CD14-positive monocyte (primary cell): ENCODE measurements around the gene UBE2D1. TPM values are rescaled to one million over a fixed set of nuclear protein-coding genes. Genes with fewer than 3 reads are reported as not detected.
A peak's percentile ranks its signal among the peaks of the same experiment; 100 is the strongest.

Experiments
- DNase-seq, 3 donors: peaks; one replicate each; pipeline ENCODE4 v3.0.0-alpha.2; 2011 to 2022
- H2AFZ ChIP-seq: 2 replicates; pipeline ENCODE4 v1.6.0; 2012; ENCODE audit warnings: mild to moderate bottlenecking, low read depth, low read length, inconsistent platforms; ENCODE audit not compliant: insufficient read depth, poor library complexity, severe bottlenecking
- H3K27ac ChIP-seq, 2 donors: 1 replicate in 1 of 2; 2 replicates in 1 of 2; pipeline ENCODE4 v1.5.1; 2012 to 2013; ENCODE audit warnings: low read length in 2 of 2, control low read depth in 1 of 2, inconsistent platforms in 1 of 2, low read depth in 1 of 2, mild to moderate bottlenecking in 1 of 2
- H3K27me3 ChIP-seq, 2 donors: one replicate each; pipeline versions ENCODE4 v1.6.0 to v1.6.1; 2011 to 2013; ENCODE audit warnings: low read length in 2 of 2; ENCODE audit not compliant: control insufficient read depth in 2 of 2, insufficient read depth in 2 of 2
- H3K36me3 ChIP-seq, 2 donors: replicated peaks in 1 of 2; 1 replicate in 1 of 2; 2 replicates in 1 of 2; pipeline versions ENCODE4 v1.5.1 to v1.6.1; 2012 to 2013; ENCODE audit warnings: low read length in 2 of 2, control low read depth in 1 of 2, inconsistent platforms in 1 of 2, mild to moderate bottlenecking in 1 of 2; ENCODE audit not compliant: insufficient read depth in 2 of 2, control insufficient read depth in 1 of 2
- H3K4me1 ChIP-seq, 2 donors: 1 replicate in 1 of 2; 2 replicates in 1 of 2; pipeline versions ENCODE4 v1.5.1 to v1.6.1; 2012 to 2013; ENCODE audit warnings: low read length in 2 of 2, control low read depth in 1 of 2, inconsistent platforms in 1 of 2, mild to moderate bottlenecking in 1 of 2, moderate library complexity in 1 of 2; ENCODE audit not compliant: insufficient read depth in 2 of 2, control insufficient read depth in 1 of 2
- H3K4me2 ChIP-seq: replicated peaks from 2 replicates; pipeline ENCODE3; 2012; ENCODE audit warnings: low read length, moderate library complexity, mild to moderate bottlenecking; ENCODE audit not compliant: poor library complexity, severe bottlenecking; ENCODE audit errors: extremely low read depth
- H3K4me3 ChIP-seq, 3 experiments: fragments of 200-600 bp in 1 of 3; sonication (generic) in 1 of 3; replicated peaks in 1 of 3; 1 replicate in 2 of 3; 2 replicates in 1 of 3; pipeline ENCODE4 v1.5.1; 2011 to 2013; ENCODE audit warnings: low read length in 3 of 3, mild to moderate bottlenecking in 3 of 3, control low read depth in 2 of 3, low read depth in 2 of 3, inconsistent platforms in 1 of 3, moderate library complexity in 1 of 3
- H3K79me2 ChIP-seq: 2 replicates; pipeline ENCODE4 v1.6.0; 2012; ENCODE audit warnings: mild to moderate bottlenecking, control low read depth, inconsistent platforms, low read length, moderate library complexity; ENCODE audit not compliant: insufficient read depth
- H3K9ac ChIP-seq: 2 replicates; pipeline ENCODE4 v1.6.0; 2017; ENCODE audit warnings: low read length, mild to moderate bottlenecking; ENCODE audit not compliant: insufficient read depth, poor library complexity, severe bottlenecking
- H3K9me3 ChIP-seq, 2 donors: replicated peaks in 1 of 2; 1 replicate in 1 of 2; 2 replicates in 1 of 2; pipeline versions ENCODE4 v1.5.1 to v1.6.1; 2012 to 2013; ENCODE audit warnings: low read length in 2 of 2, control low read depth in 1 of 2; ENCODE audit not compliant: control insufficient read depth in 1 of 2, insufficient read depth in 1 of 2
- H4K20me1 ChIP-seq: 2 replicates; pipeline ENCODE4 v1.6.0; 2012; ENCODE audit warnings: mild to moderate bottlenecking, low read length, control low read depth, moderate library complexity; ENCODE audit not compliant: insufficient read depth
- H3K27ac Mint-ChIP-seq, 7 donors: one replicate each; pipeline ENCODE4 v1.8.0; 2020; ENCODE audit warnings: mild to moderate bottlenecking in 7 of 7, mixed read lengths in 7 of 7, moderate library complexity in 6 of 7, inconsistent platforms in 2 of 7
- H3K27me3 Mint-ChIP-seq, 3 donors: one replicate each; pipeline ENCODE4 v1.8.0; 2021 to 2022; ENCODE audit warnings: low read depth in 3 of 3, mild to moderate bottlenecking in 3 of 3, mixed read lengths in 3 of 3, moderate library complexity in 3 of 3, inconsistent platforms in 1 of 3
- H3K36me3 Mint-ChIP-seq, 2 donors: one replicate each; pipeline ENCODE4 v1.8.0; 2020; ENCODE audit warnings: mixed read lengths in 2 of 2, inconsistent platforms in 1 of 2, mild to moderate bottlenecking in 1 of 2
- H3K4me1 Mint-ChIP-seq: one replicate; pipeline ENCODE4 v1.8.0; 2020; ENCODE audit warnings: mild to moderate bottlenecking, mixed read lengths
- H3K4me3 Mint-ChIP-seq, 2 donors: one replicate each; pipeline ENCODE4 v1.8.0; 2020; ENCODE audit warnings: mild to moderate bottlenecking in 2 of 2, mixed read lengths in 2 of 2, moderate library complexity in 1 of 2
- H3K9me3 Mint-ChIP-seq, 7 donors: one replicate each; pipeline ENCODE4 v1.8.0; 2020 to 2022; ENCODE audit warnings: mixed read lengths in 7 of 7, mild to moderate bottlenecking in 6 of 7, moderate library complexity in 6 of 7, inconsistent platforms in 2 of 7
- WGBS: methylation state at CpG from one replicate; pipeline ENCODE4 v1.1.5; 2013; ENCODE audit warnings: missing lambda C conversion rate; ENCODE audit not compliant: insufficient coverage; 5-methylcytosine and 5-hydroxymethylcytosine counted together
- intact Hi-C, 2 donors: fragments of 100-400 bp; cut with micrococcal nuclease; formaldehyde crosslinking; loops; one replicate each; pipeline versions ENCODE4 v1.15.0 to v1.15.1; 2023
- polyA plus RNA-seq, 3 donors: library from polyadenylated mRNA; depleted of rRNA in 1 of 3; unstranded in 2 of 3; stranded (reverse) in 1 of 3; fragments of 300-500 nt in 2 of 3; fragments of >200 nt in 1 of 3; fragmentation: Illumina TruSeq in 2 of 3; gene quantifications; 1 replicate in 2 of 3; 2 replicates in 1 of 3; pipeline ENCODE4 v1.2.3, GENCODE V29; 2012 to 2021
- TF ChIP-seq, protein P1 (sequence below): fragments of 200-600 bp; IDR thresholded peaks from one replicate; pipeline ENCODE4 v1.8.0; 2022; ENCODE audit warnings: antibody characterized with exemption, mild to moderate bottlenecking

UBE2D1 gene
- polyA plus RNA-seq, 3 donors, result 47.7 to 119 (median 107) TPM

DNA sequence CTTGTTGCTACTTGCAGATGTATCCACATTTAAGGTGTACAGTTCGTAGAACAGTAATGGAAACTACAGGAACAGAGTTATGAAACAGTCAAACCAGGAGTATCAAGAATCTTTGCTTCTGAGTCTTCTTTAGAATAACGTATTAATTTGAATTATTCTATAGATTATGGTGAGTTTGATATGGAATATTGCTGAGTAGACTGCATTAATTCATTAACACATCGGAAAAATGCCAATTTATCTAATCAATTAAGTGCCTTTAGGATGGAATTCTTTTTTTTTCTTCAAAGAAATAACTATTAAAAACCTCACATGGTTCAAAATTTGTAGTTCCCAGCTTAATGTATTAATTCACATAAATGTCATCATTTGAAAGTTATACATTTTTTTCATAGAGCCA is 54.2 kb downstream of the UBE2D1 start:
- TF ChIP-seq, protein P1, sequence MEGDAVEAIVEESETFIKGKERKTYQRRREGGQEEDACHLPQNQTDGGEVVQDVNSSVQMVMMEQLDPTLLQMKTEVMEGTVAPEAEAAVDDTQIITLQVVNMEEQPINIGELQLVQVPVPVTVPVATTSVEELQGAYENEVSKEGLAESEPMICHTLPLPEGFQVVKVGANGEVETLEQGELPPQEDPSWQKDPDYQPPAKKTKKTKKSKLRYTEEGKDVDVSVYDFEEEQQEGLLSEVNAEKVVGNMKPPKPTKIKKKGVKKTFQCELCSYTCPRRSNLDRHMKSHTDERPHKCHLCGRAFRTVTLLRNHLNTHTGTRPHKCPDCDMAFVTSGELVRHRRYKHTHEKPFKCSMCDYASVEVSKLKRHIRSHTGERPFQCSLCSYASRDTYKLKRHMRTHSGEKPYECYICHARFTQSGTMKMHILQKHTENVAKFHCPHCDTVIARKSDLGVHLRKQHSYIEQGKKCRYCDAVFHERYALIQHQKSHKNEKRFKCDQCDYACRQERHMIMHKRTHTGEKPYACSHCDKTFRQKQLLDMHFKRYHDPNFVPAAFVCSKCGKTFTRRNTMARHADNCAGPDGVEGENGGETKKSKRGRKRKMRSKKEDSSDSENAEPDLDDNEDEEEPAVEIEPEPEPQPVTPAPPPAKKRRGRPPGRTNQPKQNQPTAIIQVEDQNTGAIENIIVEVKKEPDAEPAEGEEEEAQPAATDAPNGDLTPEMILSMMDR, result no peak

DNA sequence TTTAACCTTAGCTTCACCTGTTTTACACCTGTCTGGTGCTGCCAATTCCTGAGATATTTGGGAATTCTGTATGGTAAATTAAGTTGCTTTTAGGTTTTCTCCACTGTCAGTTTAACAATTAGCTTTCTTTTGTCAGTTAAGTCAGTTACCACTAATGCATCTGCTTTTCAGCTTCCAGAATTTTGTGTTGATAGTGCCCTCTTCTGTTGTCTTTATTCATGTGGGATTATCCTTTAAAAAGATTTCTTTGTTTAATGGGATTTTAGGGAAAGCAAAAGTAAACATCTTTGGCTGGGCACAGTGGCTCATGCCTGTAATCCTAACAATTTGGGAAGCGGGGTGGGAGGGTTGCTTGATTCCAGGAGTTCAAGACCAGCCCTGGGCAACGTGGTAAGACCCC is 58.5 kb downstream of the UBE2D1 start:
- Mint-ChIP-seq H3K36me3 (peaks cover 75 to 83% of the 10 kb centered on the region in 2 donors), H3K9me3 (no peaks in the 10 kb centered on the region), H3K4me3 (no peak overlapping the region), H3K27ac (no peak overlapping the region), H3K4me1 (peaks cover 1% of the 10 kb centered on the region), H3K27me3 (no peaks in the 10 kb centered on the region)
- H3K4me3 ChIP-seq, result no peak overlapping the region
- H3K36me3 ChIP-seq, result peaks cover 82 to 98% of the 10 kb centered on the region in 2 donors
- no peak overlapping the region for H3K4me2 ChIP-seq
- TF ChIP-seq, protein P1, result no peak
- no peak overlapping the region for H2AFZ ChIP-seq
- DNase-seq, result no peak
- H4K20me1 ChIP-seq, result peaks cover 11% of the 10 kb centered on the region
- H3K9ac ChIP-seq, result no peak overlapping the region
- no peaks in the 10 kb centered on the region for H3K4me1 ChIP-seq
- no peaks in the 10 kb centered on the region for H3K27me3 ChIP-seq
- no peak overlapping the region for H3K27ac ChIP-seq
- no peaks in the 10 kb centered on the region for H3K79me2 ChIP-seq
- H3K9me3 ChIP-seq, result no peaks in the 10 kb centered on the region
- no CpG with 5 or more reads among the region's 2 CpGs for WGBS
- intact Hi-C loops, result no loop called here

More for the DNA sequence above, 54.2 kb downstream of the UBE2D1 start:
- intact Hi-C loops, result no loop called here
- Histone ChIP-seq H3K36me3 (peaks cover 55 to 67% of the 10 kb centered on the region in 2 donors), H3K9me3 (no peaks in the 10 kb centered on the region), H3K27ac (no peak overlapping the region), H3K4me1 (peaks cover 19 to 26% of the 10 kb centered on the region in 2 donors), H2AFZ (no peak overlapping the region), H4K20me1 (peaks cover 11% of the 10 kb centered on the region), H3K9ac (no peak overlapping the region), H3K27me3 (no peaks in the 10 kb centered on the region), H3K4me2 (no peak overlapping the region), H3K4me3 (no peak overlapping the region), H3K79me2 (peaks cover 31% of the 10 kb centered on the region)
- Mint-ChIP-seq H3K9me3 (no peaks in the 10 kb centered on the region), H3K27ac (peak overlapping the region in 1 of 7 donors; percentile 73), H3K27me3 (no peaks in the 10 kb centered on the region), H3K4me3 (no peak overlapping the region), H3K4me1 (peaks cover 22% of the 10 kb centered on the region), H3K36me3 (peaks cover 51 to 62% of the 10 kb centered on the region in 2 donors)
- DNase-seq, result no peak
- no CpG with 5 or more reads among the region's 3 CpGs for WGBS
